ENCODE results near the gene RHOG. TPM values are rescaled to one million over a fixed set of nuclear protein-coding genes. Genes with fewer than 3 reads are reported as not detected.

RHOG gene
- 98.7 to 123 TPM (median 119 TPM) in 5 replicates for total RNA-seq (2022; extraction: Qiagen RNA extraction)

DNA sequence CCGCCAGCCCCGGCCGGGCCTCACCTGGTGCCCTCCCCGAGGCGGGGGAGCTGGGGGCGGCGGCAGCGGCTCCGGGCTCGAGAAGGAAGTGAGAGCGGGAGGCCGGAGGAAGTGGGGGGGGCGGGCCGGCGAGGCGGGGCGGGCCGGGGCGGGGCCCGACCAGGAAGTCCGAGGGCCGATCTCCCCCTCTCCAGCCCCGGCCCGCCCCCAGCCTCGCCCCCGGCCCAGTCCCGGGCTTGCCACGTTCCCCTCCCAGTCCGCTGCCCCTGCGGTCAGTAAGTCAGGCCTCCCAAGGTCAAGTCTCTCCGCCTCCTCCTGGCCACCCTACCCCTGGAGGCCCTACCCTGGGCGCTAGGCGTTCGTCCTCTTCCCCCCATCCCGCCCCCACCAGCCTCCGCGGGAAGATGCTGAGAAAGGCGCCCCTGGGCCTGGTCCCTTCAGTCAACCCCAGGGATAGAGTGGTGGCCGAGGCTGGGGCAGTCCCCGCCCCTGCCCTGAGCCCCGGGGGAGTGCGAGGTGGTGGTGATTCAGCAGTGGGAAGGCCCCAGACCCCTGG, at the start of gene RHOG:
RHOG (minus strand) TSS at position 90 of the 556 bp plus-strand sequence. CDS start 12,821 bp downstream, outside the sequence.

DNA sequence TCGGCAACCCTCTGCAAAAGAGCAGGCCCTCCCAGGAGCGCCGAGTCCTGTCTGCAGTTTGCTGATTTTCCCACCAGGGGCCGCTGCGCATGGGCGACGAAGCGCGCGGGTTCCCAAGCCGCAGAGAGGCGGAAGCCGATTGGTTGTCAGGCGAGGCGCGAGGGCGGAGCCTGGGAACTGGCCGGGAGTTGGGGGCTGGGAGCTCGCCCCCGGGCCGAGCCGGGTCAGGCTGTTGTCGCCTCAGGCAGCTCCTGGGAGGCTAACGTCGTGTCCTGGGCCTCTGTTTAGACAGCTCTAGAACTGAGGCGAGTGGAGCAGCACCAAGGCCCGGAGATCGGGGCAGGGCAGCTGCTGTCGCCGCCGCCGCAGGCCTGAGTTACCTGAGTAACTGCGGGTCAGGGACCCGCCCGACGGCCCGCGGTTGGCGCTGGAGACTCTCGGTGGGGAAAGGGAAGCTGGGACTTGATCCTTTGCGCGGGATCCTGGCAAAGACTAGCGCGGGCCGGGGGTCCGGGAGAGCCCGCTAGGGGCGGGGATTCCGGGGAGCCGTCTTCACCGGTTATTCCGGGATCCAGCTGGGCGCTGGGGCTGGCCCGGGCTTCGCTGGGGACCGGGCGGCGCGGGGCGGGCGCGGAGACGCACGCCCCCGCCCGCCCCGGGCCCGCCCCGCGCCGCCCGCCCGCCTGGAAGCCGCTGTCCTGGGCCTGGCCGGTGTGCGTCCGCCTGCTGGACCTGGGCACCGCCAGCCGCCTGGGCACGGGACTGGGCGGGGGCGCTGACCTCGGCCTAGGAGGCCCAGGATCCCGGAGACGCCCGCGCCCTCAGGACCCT, 14.4 kb upstream of the RHOG start, which contains the start of gene STIM1:
STIM1 (plus strand) TSS at position 688 of the 831 bp plus-strand sequence. CDS start 607 bp downstream, outside the sequence.

DNA sequence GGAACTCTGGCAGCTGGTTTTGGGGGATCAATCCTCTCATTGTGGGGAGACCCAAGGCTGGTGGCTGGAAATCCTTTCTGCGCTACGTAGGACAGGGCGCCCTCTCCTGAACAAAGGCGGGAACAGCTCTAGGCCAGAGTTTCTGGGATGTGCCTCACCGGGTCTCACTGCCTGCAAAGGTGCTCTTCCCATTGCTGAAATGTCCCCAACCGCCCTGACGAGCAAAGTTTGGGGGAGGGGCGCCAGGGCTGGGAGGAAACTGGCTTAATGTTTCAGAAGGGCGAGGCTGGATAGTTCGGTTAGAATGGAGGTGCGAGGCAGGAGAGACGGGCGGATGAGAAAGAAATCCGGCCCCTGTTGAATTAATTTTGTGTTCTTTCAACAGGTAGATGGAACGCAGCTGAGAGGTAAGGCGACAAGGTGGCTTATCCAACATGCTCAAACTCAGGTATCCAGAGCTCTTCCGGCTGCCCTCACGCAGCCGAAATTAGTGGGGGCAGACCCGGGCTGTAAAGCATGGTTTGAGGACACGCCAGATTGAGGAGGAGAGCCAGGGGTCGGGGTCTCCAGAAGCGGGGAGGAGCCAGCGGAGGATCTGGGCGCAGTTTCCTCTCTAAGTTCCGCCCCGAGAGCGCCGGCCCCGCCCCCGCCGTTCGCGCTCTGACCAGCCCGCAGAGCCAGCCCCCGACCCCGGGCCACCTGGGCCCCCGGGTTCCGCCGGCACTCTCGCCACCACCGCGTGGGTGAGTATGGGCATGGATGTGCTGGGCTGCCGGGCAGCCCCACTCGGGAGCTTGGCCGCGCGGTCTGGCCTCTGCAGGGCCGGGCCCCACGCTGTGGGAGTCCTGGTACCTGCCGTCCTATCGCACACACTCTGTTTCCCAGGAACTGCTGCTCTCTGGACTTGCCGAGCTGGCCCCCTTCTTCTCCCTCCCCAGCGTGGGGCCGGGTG, 32.6 kb downstream of the RHOG start, which contains the start of gene PGAP2:
PGAP2 (plus strand) TSS at position 652 of the 952 bp plus-strand sequence. CDS start 2,700 bp downstream, outside the sequence.

DNA sequence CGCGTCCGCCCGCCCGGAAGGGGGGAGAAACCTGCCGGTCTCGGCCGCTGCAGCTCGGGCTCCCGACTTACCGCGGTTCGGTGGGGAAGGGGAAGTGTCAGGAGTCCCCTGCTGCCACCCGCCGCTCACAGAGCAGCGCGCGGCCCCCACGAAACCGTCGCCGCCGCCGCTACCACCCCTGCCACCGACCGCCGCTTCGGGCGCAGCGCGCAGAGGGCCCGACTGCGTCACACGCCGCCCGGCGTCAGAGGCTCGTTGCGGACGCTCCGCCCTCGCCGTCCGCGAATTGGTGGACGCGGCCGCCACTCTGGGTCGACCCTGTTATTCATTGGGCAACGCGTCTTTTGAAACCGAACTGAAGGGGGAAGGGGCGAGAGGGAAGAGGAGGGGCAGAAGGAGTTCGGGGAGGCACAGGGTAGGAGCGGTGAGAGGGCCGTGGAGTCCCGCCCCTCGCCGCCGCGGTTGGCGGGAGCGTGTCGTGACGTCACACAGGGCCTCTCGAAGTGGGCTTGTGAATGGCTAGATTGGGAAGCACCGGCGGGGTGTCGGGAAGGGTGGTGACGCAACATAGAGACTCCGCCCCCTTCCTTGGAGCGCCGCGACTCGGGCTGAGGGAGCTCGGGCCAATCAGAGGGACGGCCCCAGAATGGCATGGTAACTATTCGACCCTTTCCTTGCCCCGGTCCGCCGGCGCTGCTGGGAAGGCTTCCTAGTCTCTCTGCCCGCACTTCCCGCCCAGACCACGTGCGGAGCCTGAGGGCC, 43.2 kb downstream of the RHOG start, which contains the start of gene NUP98:
NUP98 (minus strand) TSS at position 226 of the 762 bp plus-strand sequence. CDS start 15,437 bp downstream, outside the sequence.

Other genes with a start within 250 kb of the RHOG start
- gene ART5, start 199.0 kb downstream of the RHOG start, total RNA-seq (2022; extraction: Qiagen RNA extraction): 0.18 to 0.60 TPM (median 0.27 TPM) in 5 replicates
- gene ART1, start 195.8 kb downstream of the RHOG start, total RNA-seq (2022; extraction: Qiagen RNA extraction): 0.06 to 0.10 TPM in 2 of 5 replicates, not detected in the others
- 0.60 to 1.7 TPM (median 1.1 TPM) in 5 replicates for gene CHRNA10, start 169.6 kb downstream of the RHOG start, total RNA-seq (2022; extraction: Qiagen RNA extraction)
- gene NUP98, start 43.4 kb downstream of the RHOG start, total RNA-seq (2022; extraction: Qiagen RNA extraction): 61.7 to 82.0 TPM (median 63.5 TPM) in 5 replicates
- gene PGAP2, start 32.4 kb downstream of the RHOG start, total RNA-seq (2022; extraction: Qiagen RNA extraction): 19.6 to 24.0 TPM (median 21.4 TPM) in 5 replicates
- gene STIM1, start 14.7 kb upstream of the RHOG start, total RNA-seq (2022; extraction: Qiagen RNA extraction): 25.3 to 27.2 TPM (median 26.6 TPM) in 5 replicates